SH-SY5Y (cell line): ENCODE measurements around the gene GSTM5.

Experiments used
- GATA2 ChIP-seq: IDR thresholded peaks from 2 replicates; pipeline ENCODE4 v1.6.1; 2011; ENCODE audit warnings: mild to moderate bottlenecking, low read depth, low read length
- GATA3 ChIP-seq: IDR thresholded peaks from 2 replicates; pipeline ENCODE4 v1.6.1; 2011; ENCODE audit warnings: low read depth, mild to moderate bottlenecking, low read length, moderate library complexity

- TF ChIP-seq GATA3: no peak
- no peak for TF ChIP-seq GATA2
These were observed 50.1 kb downstream of the GSTM5 start for GRCh38 chr1:109762039-109762585.
